Chondrocyte (in vitro differentiated cells): Measurements from ENCODE around the gene ARHGEF37. TPM values are rescaled to one million over a fixed set of nuclear protein-coding genes. Genes with fewer than 3 reads are reported as not detected.

Source experiments
- DNase-seq: peaks from one replicate; pipeline ENCODE4 v3.0.0; 2021; ENCODE audit warnings: mixed read lengths, low spot score
- H3K27ac Mint-ChIP-seq: one replicate; pipeline ENCODE4 v1.8.0; 2021; ENCODE audit warnings: mild to moderate bottlenecking, moderate library complexity, mixed read lengths; ENCODE audit not compliant: unreplicated experiment
- H3K27me3 Mint-ChIP-seq: 2 replicates; pipeline ENCODE4 v1.8.0; 2021; ENCODE audit warnings: low read depth, mixed read lengths
- H3K36me3 Mint-ChIP-seq: 2 replicates; pipeline ENCODE4 v1.8.0; 2021; ENCODE audit warnings: low read depth, mixed read lengths
- H3K4me1 Mint-ChIP-seq: 2 replicates; pipeline ENCODE4 v1.8.0; 2021; ENCODE audit warnings: low read depth, mild to moderate bottlenecking, mixed read lengths
- H3K4me3 Mint-ChIP-seq: one replicate; pipeline ENCODE4 v1.8.0; 2021; ENCODE audit warnings: mild to moderate bottlenecking, moderate library complexity, mixed read lengths; ENCODE audit not compliant: unreplicated experiment
- H3K9me3 Mint-ChIP-seq: 2 replicates; pipeline ENCODE4 v1.8.0; 2021; ENCODE audit warnings: low read depth, mixed read lengths
- CTCF ChIP-seq: fragments of 200-600 bp; sonication (generic); IDR thresholded peaks from 2 replicates; pipeline ENCODE4 v1.5.0; 2021; ENCODE audit warnings: antibody characterized with exemption, mild to moderate bottlenecking, moderate library complexity
- total RNA-seq: library from RNA; stranded (reverse); gene quantifications from 3 replicates; pipeline ENCODE4 v1.2.1, GENCODE V29; 2021

The ARHGEF37 gene
- total RNA-seq, 1 donor from 2014 or later = 6.0 TPM

- peaks cover 11% of the 10 kb centered on the region for H3K27me3 Mint-ChIP-seq
- H3K36me3 Mint-ChIP-seq = no peaks in the 10 kb centered on the region
- H3K4me3 Mint-ChIP-seq = no peak overlapping the region
- H3K27ac Mint-ChIP-seq = no peak overlapping the region
- H3K9me3 Mint-ChIP-seq = peaks cover 5% of the 10 kb centered on the region
- no peaks in the 10 kb centered on the region for H3K4me1 Mint-ChIP-seq
- no peak for TF ChIP-seq CTCF
- no peak for DNase-seq
Observed at GRCh38 chr5:149654231-149654630, 72.9 kb downstream of the ARHGEF37 start.

- no peak for TF ChIP-seq CTCF
- DNase-seq = no peak
- no peaks in the 10 kb centered on the region for H3K4me1 Mint-ChIP-seq
- peaks cover 5% of the 10 kb centered on the region for H3K9me3 Mint-ChIP-seq
- H3K27ac Mint-ChIP-seq = no peak overlapping the region
- no peaks in the 10 kb centered on the region for H3K36me3 Mint-ChIP-seq
- H3K27me3 Mint-ChIP-seq = peaks cover 13% of the 10 kb centered on the region
- H3K4me3 Mint-ChIP-seq = no peak overlapping the region
Observed at GRCh38 chr5:149654883-149655505, 73.7 kb downstream of the ARHGEF37 start.

- no peak overlapping the region for H3K27ac Mint-ChIP-seq
- peaks cover 13% of the 10 kb centered on the region for H3K27me3 Mint-ChIP-seq
- no peak overlapping the region for H3K4me3 Mint-ChIP-seq
- H3K9me3 Mint-ChIP-seq = peaks cover 5% of the 10 kb centered on the region
- no peak for DNase-seq
- peak; percentile 71 for TF ChIP-seq CTCF
- H3K4me1 Mint-ChIP-seq = no peaks in the 10 kb centered on the region
- H3K36me3 Mint-ChIP-seq = no peaks in the 10 kb centered on the region
Observed at GRCh38 chr5:149656576-149657182, 75.4 kb downstream of the ARHGEF37 start.

GRCh38 chr5:149657324-149657723 is 76.0 kb downstream of the ARHGEF37 start:
- Mint-ChIP-seq H3K4me1 (no peaks in the 10 kb centered on the region), H3K36me3 (no peaks in the 10 kb centered on the region), H3K4me3 (no peak overlapping the region), H3K9me3 (peaks cover 5% of the 10 kb centered on the region), H3K27me3 (peaks cover 13% of the 10 kb centered on the region), H3K27ac (no peak overlapping the region)
- no peak for DNase-seq
- no peak for TF ChIP-seq CTCF

GRCh38 chr5:149658299-149658698 is 77.0 kb downstream of the ARHGEF37 start:
- no peak for TF ChIP-seq CTCF
- Mint-ChIP-seq H3K9me3 (peaks cover 5% of the 10 kb centered on the region), H3K27me3 (peaks cover 13% of the 10 kb centered on the region), H3K27ac (no peak overlapping the region), H3K4me3 (no peak overlapping the region), H3K4me1 (no peaks in the 10 kb centered on the region), H3K36me3 (no peaks in the 10 kb centered on the region)
- no peak for DNase-seq
